IMR-90 (cell line): ENCODE data around the gene TM4SF4. TPM values are rescaled to one million over a fixed set of nuclear protein-coding genes. Genes with fewer than 3 reads are reported as not detected.
A peak's percentile ranks its signal among the peaks of the same experiment; 100 is the strongest.

Source experiments
- ATAC-seq: fragments of 200-7000 bp; cut with Tn5 transposase; 2 replicates; pipeline ENCODE4 v1.9.1; 2020; ENCODE audit warnings: low read depth, mild to moderate bottlenecking, moderate library complexity
- BruUV-seq: library from RNA; stranded (reverse); fragments of 400-500 nt; replicated peaks from 2 replicates; lab custom pipeline; 2021; lab: Mats Ljungman, UMichigan
- CTCF ChIA-PET: fragments of 300-600 bp; formaldehyde crosslinking; extraction: SDS; loops from one replicate; lab custom pipeline; 2021; ENCODE audit warnings: antibody characterized with exemption; lab: Yijun Ruan, JAX
- POLR2A ChIA-PET: fragments of 300-600 bp; sonication (Branson Sonifier 250); formaldehyde crosslinking; loops from one replicate; lab custom pipeline; 2022; ENCODE audit warnings: antibody characterized with exemption; ENCODE audit not compliant: unreplicated experiment; lab: Charles Lee
- DNase-seq: peaks from one replicate; pipeline ENCODE4 v3.0.0; 2013
- H2AFZ ChIP-seq: replicated peaks from 2 replicates; pipeline ENCODE3; 2013; ENCODE audit warnings: low read length, mild to moderate bottlenecking; ENCODE audit not compliant: poor library complexity
- H2AK5ac ChIP-seq: 2 replicates; pipeline ENCODE4 v1.6.1; 2013; ENCODE audit warnings: low read depth, low read length, inconsistent platforms
- H2AK9ac ChIP-seq: replicated peaks from 2 replicates; pipeline ENCODE3; 2013; ENCODE audit warnings: mild to moderate bottlenecking, low read depth, low read length, moderate library complexity; ENCODE audit not compliant: poor library complexity
- H2BK120ac ChIP-seq: 2 replicates; pipeline ENCODE4 v1.6.1; 2013; ENCODE audit warnings: low read depth, low read length, inconsistent platforms
- H2BK15ac ChIP-seq: 3 replicates; pipeline ENCODE4 v1.6.1; 2013; ENCODE audit warnings: low read depth, low read length, inconsistent platforms
- H2BK20ac ChIP-seq: 2 replicates; pipeline ENCODE4 v1.6.1; 2013; ENCODE audit warnings: low read depth, mild to moderate bottlenecking, inconsistent platforms, low read length, moderate library complexity
- H2BK5ac ChIP-seq: 2 replicates; pipeline ENCODE4 v1.6.1; 2013; ENCODE audit warnings: mild to moderate bottlenecking, low read depth, low read length, inconsistent platforms; ENCODE audit not compliant: poor library complexity, severe bottlenecking
- H3K14ac ChIP-seq: replicated peaks from 2 replicates; pipeline ENCODE4 v1.6.1; 2013; ENCODE audit warnings: low read depth, low read length, inconsistent platforms
- H3K18ac ChIP-seq: 2 replicates; pipeline ENCODE4 v1.6.1; 2013; ENCODE audit warnings: low read depth, low read length, control low read depth
- H3K23ac ChIP-seq: 2 replicates; pipeline ENCODE4 v1.6.1; 2013; ENCODE audit warnings: low read depth, low read length, inconsistent platforms
- H3K27ac ChIP-seq: 2 replicates; pipeline ENCODE4 v1.5.1; 2013; ENCODE audit warnings: mild to moderate bottlenecking, control low read depth, low read length; ENCODE audit not compliant: insufficient read depth
- H3K27me3 ChIP-seq: 2 replicates; pipeline ENCODE4 v1.6.1; 2013; ENCODE audit warnings: low read length; ENCODE audit not compliant: control insufficient read depth, insufficient read depth
- H3K36me3 ChIP-seq: 2 replicates; pipeline ENCODE4 v1.6.1; 2013; ENCODE audit warnings: low read length, mixed read lengths; ENCODE audit not compliant: control insufficient read depth, insufficient read depth
- H3K4ac ChIP-seq: 2 replicates; pipeline ENCODE4 v1.6.1; 2013; ENCODE audit warnings: low read depth, low read length, inconsistent platforms
- H3K4me1 ChIP-seq: 2 replicates; pipeline ENCODE4 v1.6.1; 2013; ENCODE audit warnings: low read length, mixed read lengths; ENCODE audit not compliant: control insufficient read depth, insufficient read depth
- H3K4me2 ChIP-seq: 2 replicates; pipeline ENCODE4 v1.6.1; 2013; ENCODE audit warnings: low read depth, mild to moderate bottlenecking, control low read depth, low read length, moderate library complexity
- H3K4me3 ChIP-seq: 2 replicates; pipeline ENCODE4 v1.5.1; 2013; ENCODE audit warnings: low read depth, mild to moderate bottlenecking, control low read depth, low read length, moderate library complexity; ENCODE audit not compliant: insufficient read depth
- H3K56ac ChIP-seq: 2 replicates; pipeline ENCODE4 v1.6.1; 2013; ENCODE audit warnings: low read length, inconsistent platforms; ENCODE audit not compliant: insufficient read depth; ENCODE audit errors: extremely low read depth
- H3K79me1 ChIP-seq, 2 experiments: 2 replicates each; pipeline ENCODE4 v1.6.1; 2013; ENCODE audit warnings: low read length in 2 of 2, inconsistent platforms in 1 of 2, low read depth in 1 of 2
- H3K9ac ChIP-seq: 2 replicates; pipeline ENCODE4 v1.6.1; 2013; ENCODE audit warnings: low read depth, low read length, control low read depth
- H3K9me1 ChIP-seq: 2 replicates; pipeline ENCODE4 v1.6.1; 2013; ENCODE audit warnings: low read length, inconsistent platforms; ENCODE audit not compliant: insufficient read depth
- H3K9me3 ChIP-seq: 2 replicates; pipeline ENCODE4 v1.6.1; 2013; ENCODE audit warnings: low read length; ENCODE audit not compliant: control insufficient read depth, insufficient read depth
- H4K20me1 ChIP-seq: 2 replicates; pipeline ENCODE4 v1.6.1; 2013; ENCODE audit warnings: low read length, inconsistent platforms; ENCODE audit not compliant: insufficient read depth
- H4K5ac ChIP-seq: 2 replicates; pipeline ENCODE4 v1.6.1; 2013; ENCODE audit warnings: mild to moderate bottlenecking, low read depth, low read length, control low read depth
- H4K8ac ChIP-seq, 2 experiments: 2 replicates each; pipeline ENCODE4 v1.6.1; 2013; ENCODE audit warnings: low read depth in 2 of 2, low read length in 2 of 2, control low read depth in 1 of 2, inconsistent platforms in 1 of 2
- H4K91ac ChIP-seq: 2 replicates; pipeline ENCODE4 v1.6.1; 2013; ENCODE audit warnings: low read depth, low read length, inconsistent platforms; ENCODE audit not compliant: insufficient read depth
- BHLHE40 ChIP-seq: fragments of 150-350 bp; IDR thresholded peaks from 2 replicates; pipeline ENCODE4 v1.6.1; 2016; ENCODE audit warnings: mild to moderate bottlenecking, low read depth, low read length
- CEBPB ChIP-seq: IDR thresholded peaks from 2 replicates; pipeline ENCODE4 v1.6.1; 2012; ENCODE audit warnings: low read depth, low read length, improper control_type of control experiment
- CTCF ChIP-seq: conservative IDR thresholded peaks from 2 replicates; pipeline ENCODE4 v1.5.1; 2012; ENCODE audit warnings: mild to moderate bottlenecking, low read depth, low read length, improper control_type of control experiment
- ELK1 ChIP-seq: fragments of 150-350 bp; IDR thresholded peaks from 2 replicates; pipeline ENCODE4 v1.6.1; 2016; ENCODE audit warnings: low read depth, mild to moderate bottlenecking, low read length, moderate library complexity, borderline replicate concordance
- FOS ChIP-seq: fragments of 150-350 bp; IDR thresholded peaks from 2 replicates; pipeline ENCODE4 v1.6.1; 2016; ENCODE audit warnings: low read depth, low read length
- MAFK ChIP-seq: IDR thresholded peaks from 2 replicates; pipeline ENCODE4 v1.6.1; 2012; ENCODE audit warnings: low read depth, low read length, improper control_type of control experiment
- MAZ ChIP-seq: IDR thresholded peaks from 2 replicates; pipeline ENCODE4 v1.6.1; 2012; ENCODE audit warnings: low read depth, mild to moderate bottlenecking, low read length, improper control_type of control experiment, moderate library complexity, borderline replicate concordance
- MXI1 ChIP-seq: IDR thresholded peaks from 2 replicates; pipeline ENCODE4 v1.6.1; 2012; ENCODE audit warnings: low read depth, mild to moderate bottlenecking, low read length, moderate library complexity, borderline replicate concordance
- RAD21 ChIP-seq: IDR thresholded peaks from 2 replicates; pipeline ENCODE4 v1.6.1; 2012; ENCODE audit warnings: low read length, improper control_type of control experiment
- RCOR1 ChIP-seq: IDR thresholded peaks from 2 replicates; pipeline ENCODE4 v1.6.1; 2012; ENCODE audit warnings: mild to moderate bottlenecking, low read length, improper control_type of control experiment; ENCODE audit not compliant: insufficient replicate concordance
- RFX5 ChIP-seq: IDR thresholded peaks from 2 replicates; pipeline ENCODE4 v1.8.0; 2012; ENCODE audit warnings: low read depth, mild to moderate bottlenecking, low read length, moderate library complexity
- SMC3 ChIP-seq: fragments of 150-350 bp; IDR thresholded peaks from 2 replicates; pipeline ENCODE4 v1.6.1; 2016; ENCODE audit warnings: low read depth, mild to moderate bottlenecking, antibody characterized with exemption, low read length, moderate library complexity
- WGBS, 2 experiments: methylation state at CpG; one replicate each; pipeline versions ENCODE4 v1.1.5 to v1.1.7; 2013; ENCODE audit warnings: missing lambda C conversion rate in 2 of 2; ENCODE audit not compliant: insufficient read length in 1 of 2; ENCODE audit errors: extremely low coverage in 2 of 2; 5-methylcytosine and 5-hydroxymethylcytosine counted together
- dilution Hi-C: fragments of 300-500 bp; cut with HindIII; formaldehyde crosslinking; loops from one replicate; pipeline ENCODE4 v1.14.3; 2018; ENCODE audit warnings: low sequenced_read_pairs; ENCODE audit not compliant: unreplicated experiment
- in situ Hi-C: fragments of 300-500 bp; cut with MboI; formaldehyde crosslinking; loops from 3 replicates; pipeline ENCODE4 v1.14.3; 2019; ENCODE audit warnings: low sequenced_read_pairs, inconsistent platforms, mixed read lengths
- intact Hi-C: fragments of 100-400 bp; cut with micrococcal nuclease; formaldehyde crosslinking; loops from 2 replicates; pipeline ENCODE4 v1.10.0; 2022
- polyA plus RNA-seq, 3 experiments: library from polyadenylated mRNA; depleted of rRNA; stranded (reverse); fragments of >200 nt; gene quantifications; 2 replicates each; pipeline ENCODE4 v1.2.3, GENCODE V29; 2012; ENCODE audit warnings: low replicate concordance in 1 of 3
- total RNA-seq: library from RNA; depleted of rRNA; stranded (reverse); fragments of >200 nt; gene quantifications from 2 replicates; pipeline ENCODE4 v1.2.3, GENCODE V29; 2012
- TF ChIP-seq, protein P1 (sequence below): fragments of 150-350 bp; IDR thresholded peaks from 2 replicates; pipeline ENCODE4 v1.6.1; 2017; ENCODE audit warnings: mild to moderate bottlenecking, antibody characterized with exemption, low read length, low read depth

The TM4SF4 gene
- total and polyA plus RNA-seq, 2 of the 4 experiments (the other 2 are of a cell fraction) = 0.60 to 1.6 TPM

DNA sequence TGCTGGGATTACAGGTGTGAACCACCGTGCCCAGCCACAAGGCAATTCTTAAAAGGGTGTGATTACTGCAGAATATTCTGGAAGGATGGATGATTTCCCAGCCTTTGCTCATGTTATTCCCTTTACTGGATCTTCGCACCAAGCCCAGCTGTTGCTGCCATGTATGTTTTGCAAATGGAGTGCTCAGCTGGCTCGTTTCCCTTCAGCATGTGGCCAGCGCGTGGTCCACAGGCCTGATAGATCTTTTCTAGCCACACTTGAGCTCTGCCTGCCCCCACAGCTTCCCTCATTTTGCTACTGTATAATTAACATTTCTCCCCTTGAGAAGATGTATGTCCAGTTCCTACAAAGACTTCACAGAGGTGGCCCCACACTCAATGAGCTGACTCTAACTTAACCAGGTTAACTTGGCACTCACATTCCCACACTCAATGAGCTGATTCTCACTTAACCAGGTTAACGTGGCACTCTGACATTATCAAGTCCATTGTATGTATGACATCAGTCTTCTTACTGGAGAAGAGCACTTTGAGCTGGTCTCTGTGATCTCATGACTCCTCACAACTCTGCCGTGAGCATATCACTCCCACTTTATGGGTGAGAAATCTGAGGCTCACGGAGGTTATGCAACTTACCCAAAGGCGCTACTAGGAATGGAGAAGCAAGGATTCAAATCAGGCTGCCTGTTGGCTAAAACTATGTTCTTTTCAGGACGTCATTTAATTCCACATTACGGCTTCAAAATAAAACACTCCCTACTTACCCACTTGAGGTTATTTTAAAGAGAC is 49.2 kb downstream of the TM4SF4 start:
- Histone ChIP-seq H4K20me1 (peaks cover 9% of the 10 kb centered on the region), H2BK15ac (no peak overlapping the region), H2AK9ac (no peak overlapping the region), H3K23ac (peak overlapping the region; percentile 5; the same call in 1 of the 2 replicates), H3K4me1 (peaks cover 4% of the 10 kb centered on the region; the same call in 1 of the 2 replicates), H3K14ac (no peak overlapping the region), H2BK5ac (no peak overlapping the region), H3K4me3 (no peak overlapping the region), H3K9me3 (no peaks in the 10 kb centered on the region), H3K9me1 (peaks cover 6% of the 10 kb centered on the region; the same call in 1 of the 2 replicates), H3K4me2 (no peak overlapping the region), H3K9ac (no peak overlapping the region), H4K8ac (peak overlapping the region in 1 of 2 experiments; percentile 4; a peak in 1 of 4 replicates), H2BK120ac (no peak overlapping the region), H3K4ac (no peak overlapping the region), H3K27me3 (no peaks in the 10 kb centered on the region), H4K91ac (no peak overlapping the region), H2AFZ (no peak overlapping the region), H4K5ac (no peak overlapping the region), H3K18ac (no peak overlapping the region), H3K36me3 (peaks cover 36% of the 10 kb centered on the region), H3K56ac (no peak overlapping the region), H3K27ac (no peak overlapping the region), H2BK20ac (no peak overlapping the region), H2AK5ac (no peak overlapping the region), H3K79me1 (peaks cover 14 to 49% of the 10 kb centered on the region in 2 experiments; a peak in 3 of 4 replicates)
- no TSS peak for BruUV-seq
- CTCF ChIA-PET = interaction anchor here (0.8 kb wide), 1 partner anchor 111 kb away, joined by 3 read pairs; no protein-coding TSS in a partner anchor
- intact Hi-C loops = no loop called here
- dilution Hi-C loops = loop anchor here (25.0 kb wide), 1 partner anchor 214 kb away; no protein-coding TSS in a partner anchor
- WGBS, 2 experiments = 70% methylated on average over 2 of the region's 11 CpGs; no CpG with 5 or more reads in 1 of the 2 experiments
- DNase-seq (no peak), ATAC-seq (no peak)
- POLR2A ChIA-PET = interaction anchor here (0.6 kb wide), 1 partner anchor 12 kb away, joined by 6 read pairs; no protein-coding TSS in a partner anchor
- in situ Hi-C loops = no loop called here
- TF ChIP-seq FOS (no peak), CTCF (no peak), ELK1 (no peak), SMC3 (no peak), BHLHE40 (no peak), CEBPB (no peak), RCOR1 (no peak), RAD21 (no peak), MXI1 (no peak), MAZ (no peak), MAFK (no peak), RFX5 (no peak)
- TF ChIP-seq, protein P1, sequence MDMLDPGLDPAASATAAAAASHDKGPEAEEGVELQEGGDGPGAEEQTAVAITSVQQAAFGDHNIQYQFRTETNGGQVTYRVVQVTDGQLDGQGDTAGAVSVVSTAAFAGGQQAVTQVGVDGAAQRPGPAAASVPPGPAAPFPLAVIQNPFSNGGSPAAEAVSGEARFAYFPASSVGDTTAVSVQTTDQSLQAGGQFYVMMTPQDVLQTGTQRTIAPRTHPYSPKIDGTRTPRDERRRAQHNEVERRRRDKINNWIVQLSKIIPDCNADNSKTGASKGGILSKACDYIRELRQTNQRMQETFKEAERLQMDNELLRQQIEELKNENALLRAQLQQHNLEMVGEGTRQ = no peak
